Stimulated activated CD4-positive, alpha-beta T cell treated with anti-CD3 and anti-CD28 coated beads, Interleukin-15, amount 100 ng/mL, for 1 hour (primary cell): ENCODE results near the gene GALNT9.

Source experiments
- DNase-seq, 2 donors: peaks; one replicate each; pipeline ENCODE4 v3.0.0-alpha.2; 2020; ENCODE audit warnings: low read depth in 1 of 2, low spot score in 1 of 2

GALNT9 gene

GRCh38 chr12:132282031-132282949, 47.1 kb downstream of the GALNT9 start:
- no peak for DNase-seq

- DNase-seq: no peak
These were observed 48.4 kb downstream of the GALNT9 start for GRCh38 chr12:132281038-132281437.

GRCh38 chr12:132280406-132280805, 49.0 kb downstream of the GALNT9 start:
- no peak for DNase-seq

GRCh38 chr12:132279930-132280329, 49.5 kb downstream of the GALNT9 start:
- no peak for DNase-seq

GRCh38 chr12:132279184-132279889, 50.1 kb downstream of the GALNT9 start:
- no peak for DNase-seq

- no peak for DNase-seq
These were observed 50.8 kb downstream of the GALNT9 start for GRCh38 chr12:132278401-132279183.

- DNase-seq: no peak
These were observed 51.4 kb downstream of the GALNT9 start for GRCh38 chr12:132277949-132278348.

GRCh38 chr12:132277374-132277941, 51.9 kb downstream of the GALNT9 start:
- DNase-seq: no peak

GRCh38 chr12:132276827-132277373, 52.5 kb downstream of the GALNT9 start:
- DNase-seq: no peak

- DNase-seq: no peak
These were observed 53.1 kb downstream of the GALNT9 start for GRCh38 chr12:132276066-132276826.

GRCh38 chr12:132275631-132276030, 53.8 kb downstream of the GALNT9 start:
- DNase-seq: no peak

GRCh38 chr12:132275110-132275531, 54.3 kb downstream of the GALNT9 start:
- DNase-seq: no peak

GRCh38 chr12:132273992-132274334, 55.4 kb downstream of the GALNT9 start:
- DNase-seq: no peak

GRCh38 chr12:132272711-132273110, 56.7 kb downstream of the GALNT9 start:
- no peak for DNase-seq

GRCh38 chr12:132271755-132272092, 57.7 kb downstream of the GALNT9 start:
- DNase-seq: no peak

GRCh38 chr12:132270969-132271754, 58.2 kb downstream of the GALNT9 start:
- no peak for DNase-seq

- no peak for DNase-seq
These were observed 58.9 kb downstream of the GALNT9 start for GRCh38 chr12:132270516-132270915.

- no peak for DNase-seq
These were observed 60.0 kb downstream of the GALNT9 start for GRCh38 chr12:132269271-132269968.

GRCh38 chr12:132268674-132269073, 60.7 kb downstream of the GALNT9 start:
- DNase-seq: no peak
